ENCODE data around the gene HMG20A. TPM values are rescaled to one million over a fixed set of nuclear protein-coding genes. Genes with fewer than 3 reads are reported as not detected.

The HMG20A gene
- polyA plus RNA-seq, 2 donors = 6.5 to 7.0 TPM

DNA sequence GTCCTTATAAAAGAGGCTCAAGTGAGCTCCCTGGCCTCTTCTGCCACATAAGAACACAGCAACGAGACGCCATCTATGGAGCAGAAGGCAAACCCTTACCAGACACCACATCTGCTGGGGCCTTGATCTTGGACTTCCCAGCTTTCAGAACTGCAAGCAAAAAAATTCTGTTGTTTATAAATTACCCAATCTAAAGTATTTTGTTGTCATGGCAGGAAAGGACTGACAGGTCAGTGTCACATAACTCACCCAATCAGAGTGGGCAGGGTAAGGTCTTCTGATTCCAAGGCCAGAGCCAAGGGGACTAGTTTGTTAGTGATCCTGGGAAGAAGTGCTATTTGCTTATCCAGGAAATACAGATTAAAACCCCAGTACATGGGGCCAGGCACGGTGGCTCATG, 98.9 kb downstream of the HMG20A start:
- H3K27ac ChIP-seq (ENCODE audit: low read depth in 2 of 2, low read length in 1 of 2) = no peak overlapping the region

GRCh38 chr15:77521206-77521605, 100.5 kb downstream of the HMG20A start:
- no peak overlapping the region for H3K27ac ChIP-seq (ENCODE audit: low read depth in 2 of 2, low read length in 1 of 2)
- no peaks in the 10 kb centered on the region for H3K36me3 ChIP-seq (ENCODE audit: control insufficient read depth in 2 of 2, insufficient read depth in 2 of 2, low read length in 1 of 2)
- no peaks in the 10 kb centered on the region for H3K9me3 ChIP-seq (ENCODE audit: control insufficient read depth in 2 of 2, insufficient read depth in 1 of 2, low read depth in 1 of 2, low read length in 1 of 2)
- H3K4me1 ChIP-seq (ENCODE audit: control insufficient read depth in 2 of 2, insufficient read depth in 2 of 2, low read length in 1 of 2) = no peaks in the 10 kb centered on the region
- H3K4me3 ChIP-seq (ENCODE audit: low read depth in 1 of 2, low read length in 2 of 2) = no peak overlapping the region
- WGBS, 2 donors = 94 to 95% methylated on average over 6 of the region's 6 CpGs
- no peaks in the 10 kb centered on the region for H3K27me3 ChIP-seq (ENCODE audit: control insufficient read depth in 1 of 2, insufficient read depth in 2 of 2, low read length in 2 of 2)

More for the DNA sequence above, 98.9 kb downstream of the HMG20A start:
- no peaks in the 10 kb centered on the region for H3K36me3 ChIP-seq (ENCODE audit: control insufficient read depth in 2 of 2, insufficient read depth in 2 of 2, low read length in 1 of 2)
- no peak overlapping the region for H3K4me3 ChIP-seq (ENCODE audit: low read depth in 1 of 2, low read length in 2 of 2)
- WGBS, 2 donors = 62 to 74% methylated on average over 3 of the region's 3 CpGs
- H3K27me3 ChIP-seq (ENCODE audit: control insufficient read depth in 1 of 2, insufficient read depth in 2 of 2, low read length in 2 of 2) = no peaks in the 10 kb centered on the region
- no peaks in the 10 kb centered on the region for H3K9me3 ChIP-seq (ENCODE audit: control insufficient read depth in 2 of 2, insufficient read depth in 1 of 2, low read depth in 1 of 2, low read length in 1 of 2)
- no peaks in the 10 kb centered on the region for H3K4me1 ChIP-seq (ENCODE audit: control insufficient read depth in 2 of 2, insufficient read depth in 2 of 2, low read length in 1 of 2)

GRCh38 chr15:77525400-77525811, 104.7 kb downstream of the HMG20A start:
- Histone ChIP-seq H3K4me3 (ENCODE audit: low read depth in 1 of 2, low read length in 2 of 2) (no peak overlapping the region), H3K27me3 (ENCODE audit: control insufficient read depth in 1 of 2, insufficient read depth in 2 of 2, low read length in 2 of 2) (no peaks in the 10 kb centered on the region), H3K9me3 (ENCODE audit: control insufficient read depth in 2 of 2, insufficient read depth in 1 of 2, low read depth in 1 of 2, low read length in 1 of 2) (no peaks in the 10 kb centered on the region), H3K36me3 (ENCODE audit: control insufficient read depth in 2 of 2, insufficient read depth in 2 of 2, low read length in 1 of 2) (no peaks in the 10 kb centered on the region), H3K4me1 (ENCODE audit: control insufficient read depth in 2 of 2, insufficient read depth in 2 of 2, low read length in 1 of 2) (peaks cover 3 to 6% of the 10 kb centered on the region in 2 donors), H3K27ac (ENCODE audit: low read depth in 2 of 2, low read length in 1 of 2) (no peak overlapping the region)
- 60 to 62% methylated on average over 6 of the region's 6 CpGs for WGBS, 2 donors

GRCh38 chr15:77525907-77526594, 105.4 kb downstream of the HMG20A start:
- Histone ChIP-seq H3K4me1 (ENCODE audit: control insufficient read depth in 2 of 2, insufficient read depth in 2 of 2, low read length in 1 of 2) (peaks cover 3 to 6% of the 10 kb centered on the region in 2 donors), H3K27ac (ENCODE audit: low read depth in 2 of 2, low read length in 1 of 2) (no peak overlapping the region), H3K27me3 (ENCODE audit: control insufficient read depth in 1 of 2, insufficient read depth in 2 of 2, low read length in 2 of 2) (no peaks in the 10 kb centered on the region), H3K4me3 (ENCODE audit: low read depth in 1 of 2, low read length in 2 of 2) (no peak overlapping the region), H3K9me3 (ENCODE audit: control insufficient read depth in 2 of 2, insufficient read depth in 1 of 2, low read depth in 1 of 2, low read length in 1 of 2) (no peaks in the 10 kb centered on the region), H3K36me3 (ENCODE audit: control insufficient read depth in 2 of 2, insufficient read depth in 2 of 2, low read length in 1 of 2) (no peaks in the 10 kb centered on the region)
- 89 to 91% methylated on average over 11 of the region's 11 CpGs for WGBS, 2 donors

DNA sequence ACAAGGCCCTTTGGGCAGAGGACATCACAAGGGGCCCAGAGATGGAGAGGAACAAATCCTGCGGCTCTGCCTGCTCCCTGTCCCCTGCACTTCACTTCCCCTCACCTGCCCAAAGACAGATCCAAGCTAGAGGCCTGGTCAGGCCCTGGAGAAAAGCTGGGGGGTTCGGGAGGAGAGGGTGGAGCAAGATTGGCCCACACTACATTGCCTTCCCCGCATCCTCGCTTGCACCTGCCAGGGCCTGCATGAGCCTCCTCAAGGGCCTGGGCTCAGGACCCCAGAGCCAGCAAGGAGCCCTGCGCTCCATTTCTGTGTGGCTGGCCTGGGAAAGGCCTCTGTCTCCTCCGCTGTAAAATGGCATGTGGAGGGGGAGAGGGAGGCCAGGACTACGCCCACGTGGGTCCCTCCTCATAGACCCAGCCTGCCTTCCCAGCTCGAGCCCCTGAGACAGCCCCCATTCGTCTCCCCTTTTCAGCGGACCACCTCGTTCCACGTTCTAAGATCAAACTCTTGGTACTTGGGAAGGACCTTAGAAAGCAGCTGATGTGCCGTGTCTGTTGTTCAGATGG, 106.0 kb downstream of the HMG20A start:
- peaks cover 3 to 6% of the 10 kb centered on the region in 2 donors for H3K4me1 ChIP-seq (ENCODE audit: control insufficient read depth in 2 of 2, insufficient read depth in 2 of 2, low read length in 1 of 2)
- H3K9me3 ChIP-seq (ENCODE audit: control insufficient read depth in 2 of 2, insufficient read depth in 1 of 2, low read depth in 1 of 2, low read length in 1 of 2) = no peaks in the 10 kb centered on the region
- no peaks in the 10 kb centered on the region for H3K36me3 ChIP-seq (ENCODE audit: control insufficient read depth in 2 of 2, insufficient read depth in 2 of 2, low read length in 1 of 2)
- H3K27ac ChIP-seq (ENCODE audit: low read depth in 2 of 2, low read length in 1 of 2) = no peak overlapping the region
- H3K27me3 ChIP-seq (ENCODE audit: control insufficient read depth in 1 of 2, insufficient read depth in 2 of 2, low read length in 2 of 2) = no peaks in the 10 kb centered on the region
- H3K4me3 ChIP-seq (ENCODE audit: low read depth in 1 of 2, low read length in 2 of 2) = no peak overlapping the region
- 87 to 88% methylated on average over 14 of the region's 14 CpGs for WGBS, 2 donors

DNA sequence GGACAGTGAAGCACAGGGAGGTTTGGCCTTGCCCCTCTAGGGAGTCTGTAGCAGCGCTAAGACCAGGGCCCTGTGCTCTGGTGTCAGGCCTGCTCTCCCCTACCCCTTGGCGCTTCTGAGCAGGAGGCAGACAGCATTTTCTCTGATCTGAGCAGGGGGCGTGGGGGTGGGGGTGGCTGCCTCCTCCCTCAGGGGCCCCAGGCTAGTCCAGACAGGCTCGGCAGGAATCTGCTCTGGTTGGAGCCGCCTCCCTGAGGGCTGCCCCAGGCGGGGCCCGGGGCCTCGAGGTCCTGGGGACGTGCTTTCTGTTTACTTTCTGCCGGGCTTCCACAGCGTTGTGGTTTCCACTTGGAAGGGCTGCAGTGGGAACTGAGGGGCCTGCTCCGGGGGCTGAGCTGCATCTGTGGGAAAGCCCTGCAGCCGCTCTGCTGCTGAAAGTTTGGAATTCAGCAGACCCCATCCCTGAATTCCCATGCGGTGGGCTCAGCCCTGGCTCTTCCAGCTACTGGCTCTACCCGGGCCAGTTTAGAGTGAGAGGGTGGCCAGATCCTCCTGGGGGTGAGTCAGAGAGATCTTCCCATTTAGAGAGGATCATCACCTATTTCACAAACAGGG, 106.6 kb downstream of the HMG20A start:
- Histone ChIP-seq H3K36me3 (ENCODE audit: control insufficient read depth in 2 of 2, insufficient read depth in 2 of 2, low read length in 1 of 2) (no peaks in the 10 kb centered on the region), H3K27ac (ENCODE audit: low read depth in 2 of 2, low read length in 1 of 2) (no peak overlapping the region), H3K4me3 (ENCODE audit: low read depth in 1 of 2, low read length in 2 of 2) (no peak overlapping the region), H3K27me3 (ENCODE audit: control insufficient read depth in 1 of 2, insufficient read depth in 2 of 2, low read length in 2 of 2) (no peaks in the 10 kb centered on the region), H3K4me1 (ENCODE audit: control insufficient read depth in 2 of 2, insufficient read depth in 2 of 2, low read length in 1 of 2) (peaks cover 3 to 6% of the 10 kb centered on the region in 2 donors), H3K9me3 (ENCODE audit: control insufficient read depth in 2 of 2, insufficient read depth in 1 of 2, low read depth in 1 of 2, low read length in 1 of 2) (no peaks in the 10 kb centered on the region)
- WGBS, 2 donors = 31 to 35% methylated on average over 15 of the region's 15 CpGs

GRCh38 chr15:77527831-77528231, 107.1 kb downstream of the HMG20A start:
- whole genome bisulfite sequencing, 2 donors = 79 to 80% methylated on average over 6 of the region's 6 CpGs
- peaks cover 3 to 6% of the 10 kb centered on the region in 2 donors for H3K4me1 ChIP-seq (ENCODE audit: control insufficient read depth in 2 of 2, insufficient read depth in 2 of 2, low read length in 1 of 2)
- no peaks in the 10 kb centered on the region for H3K9me3 ChIP-seq (ENCODE audit: control insufficient read depth in 2 of 2, insufficient read depth in 1 of 2, low read depth in 1 of 2, low read length in 1 of 2)
- no peaks in the 10 kb centered on the region for H3K36me3 ChIP-seq (ENCODE audit: control insufficient read depth in 2 of 2, insufficient read depth in 2 of 2, low read length in 1 of 2)
- no peak overlapping the region for H3K4me3 ChIP-seq (ENCODE audit: low read depth in 1 of 2, low read length in 2 of 2)
- no peaks in the 10 kb centered on the region for H3K27me3 ChIP-seq (ENCODE audit: control insufficient read depth in 1 of 2, insufficient read depth in 2 of 2, low read length in 2 of 2)
- no peak overlapping the region for H3K27ac ChIP-seq (ENCODE audit: low read depth in 2 of 2, low read length in 1 of 2)

GRCh38 chr15:77528290-77528967, 107.7 kb downstream of the HMG20A start:
- no peak overlapping the region for H3K4me3 ChIP-seq (ENCODE audit: low read depth in 1 of 2, low read length in 2 of 2)
- 78 to 85% methylated on average over 12 of the region's 12 CpGs for WGBS, 2 donors
- no peak overlapping the region for H3K27ac ChIP-seq (ENCODE audit: low read depth in 2 of 2, low read length in 1 of 2)
- no peaks in the 10 kb centered on the region for H3K27me3 ChIP-seq (ENCODE audit: control insufficient read depth in 1 of 2, insufficient read depth in 2 of 2, low read length in 2 of 2)
- no peaks in the 10 kb centered on the region for H3K9me3 ChIP-seq (ENCODE audit: control insufficient read depth in 2 of 2, insufficient read depth in 1 of 2, low read depth in 1 of 2, low read length in 1 of 2)
- H3K4me1 ChIP-seq (ENCODE audit: control insufficient read depth in 2 of 2, insufficient read depth in 2 of 2, low read length in 1 of 2) = peaks cover 3 to 6% of the 10 kb centered on the region in 2 donors
- no peaks in the 10 kb centered on the region for H3K36me3 ChIP-seq (ENCODE audit: control insufficient read depth in 2 of 2, insufficient read depth in 2 of 2, low read length in 1 of 2)

DNA sequence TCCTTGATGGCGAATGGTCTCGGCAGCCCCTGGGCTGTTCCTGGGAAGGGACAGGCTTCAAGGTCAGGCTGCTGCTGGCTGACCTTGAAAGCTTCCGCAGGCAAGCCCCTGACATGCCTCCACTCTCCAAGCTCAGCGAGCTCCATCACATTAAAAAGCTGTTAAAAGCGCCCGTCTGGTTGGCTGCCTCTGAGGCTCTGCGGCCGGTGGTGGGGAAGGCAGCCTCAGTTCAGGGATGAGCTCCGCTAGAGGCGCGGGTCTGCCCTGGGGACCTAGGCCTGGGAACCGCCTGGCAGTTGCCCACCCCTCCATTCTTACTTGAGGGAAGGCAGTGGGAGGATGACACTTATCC, 108.3 kb downstream of the HMG20A start:
- no peak overlapping the region for H3K27ac ChIP-seq (ENCODE audit: low read depth in 2 of 2, low read length in 1 of 2)
- H3K36me3 ChIP-seq (ENCODE audit: control insufficient read depth in 2 of 2, insufficient read depth in 2 of 2, low read length in 1 of 2) = no peaks in the 10 kb centered on the region
- H3K27me3 ChIP-seq (ENCODE audit: control insufficient read depth in 1 of 2, insufficient read depth in 2 of 2, low read length in 2 of 2) = no peaks in the 10 kb centered on the region
- peaks cover 3 to 6% of the 10 kb centered on the region in 2 donors for H3K4me1 ChIP-seq (ENCODE audit: control insufficient read depth in 2 of 2, insufficient read depth in 2 of 2, low read length in 1 of 2)
- no peak overlapping the region for H3K4me3 ChIP-seq (ENCODE audit: low read depth in 1 of 2, low read length in 2 of 2)
- 81 to 87% methylated on average over 12 of the region's 12 CpGs for WGBS, 2 donors
- H3K9me3 ChIP-seq (ENCODE audit: control insufficient read depth in 2 of 2, insufficient read depth in 1 of 2, low read depth in 1 of 2, low read length in 1 of 2) = no peaks in the 10 kb centered on the region

Data from esophagus (tissue), 2 donors.